ENCODE data around the gene PRR14L.

- TF ChIP-seq POLR2A (IDR thresholded peaks at IDR 0.05) = no peak
- TF ChIP-seq CTCF (IDR thresholded peaks at IDR 0.05) = no peak
Observed at GRCh38 chr22:31723723-31724122, 26.2 kb downstream of the PRR14L start.
